HL-60 (cell line): Measurements from ENCODE around the gene FJX1.

ENCODE experiments used
- DNase-seq, 2 experiments: peaks; one replicate each; pipeline ENCODE4 v3.0.0-alpha.2; 2010 to 2020; ENCODE audit warnings: low read depth in 1 of 2, low spot score in 1 of 2
- H3K27ac ChIP-seq: fragments of 250-450 bp; sonication (Bioruptor Pico); replicated peaks from 2 replicates; pipeline ENCODE4 v1.5.1; 2020; ENCODE audit warnings: mild to moderate bottlenecking, moderate library complexity
- H3K27me3 ChIP-seq: fragments of 250-450 bp; sonication (Bioruptor Pico); 2 replicates; pipeline ENCODE4 v1.5.1; 2021; ENCODE audit warnings: mild to moderate bottlenecking, moderate library complexity; ENCODE audit not compliant: insufficient read depth, poor library complexity, severe bottlenecking
- H3K4me3 ChIP-seq: replicated peaks from 2 replicates; pipeline ENCODE4 v1.5.1; 2011; ENCODE audit warnings: mild to moderate bottlenecking, control low read depth, low read length; ENCODE audit not compliant: insufficient read depth
- CTCF ChIP-seq: IDR thresholded peaks from one replicate; pipeline ENCODE4 v1.5.1; 2011; ENCODE audit warnings: low read length, control low read depth, inconsistent platforms; ENCODE audit not compliant: insufficient read depth
- GABPA ChIP-seq: IDR thresholded peaks from 2 replicates; pipeline ENCODE4 v1.6.1; 2012; ENCODE audit warnings: low read depth
- POLR2AphosphoS5 ChIP-seq: IDR thresholded peaks from 2 replicates; pipeline ENCODE4 v1.6.1; 2012; ENCODE audit warnings: low read depth
- REST ChIP-seq: IDR thresholded peaks from 2 replicates; pipeline ENCODE4 v1.6.1; 2012; ENCODE audit warnings: low read depth; ENCODE audit not compliant: insufficient replicate concordance
- SPI1 ChIP-seq: IDR thresholded peaks from 2 replicates; pipeline ENCODE4 v1.6.1; 2012; ENCODE audit warnings: low read depth, mild to moderate bottlenecking, borderline replicate concordance

FJX1 gene

GRCh38 chr11:35605706-35606105 lies 12.6 kb upstream of the FJX1 start:
- Histone ChIP-seq H3K4me3 (no peak overlapping the region), H3K27ac (no peak overlapping the region), H3K27me3 (no peaks in the 10 kb centered on the region)
- no peak for TF ChIP-seq GABPA
- DNase-seq = no peak

GRCh38 chr11:35606206-35606605 lies 12.1 kb upstream of the FJX1 start:
- H3K4me3 ChIP-seq = no peak overlapping the region
- H3K27ac ChIP-seq = no peak overlapping the region
- no peak for DNase-seq
- H3K27me3 ChIP-seq = no peaks in the 10 kb centered on the region
- TF ChIP-seq REST (no peak), CTCF (no peak), SPI1 (no peak), POLR2AphosphoS5 (no peak), GABPA (no peak)

GRCh38 chr11:35608502-35608901 lies 9.8 kb upstream of the FJX1 start:
- TF ChIP-seq POLR2AphosphoS5 = no peak
- no peak for TF ChIP-seq GABPA
- no peak for TF ChIP-seq SPI1
- no peak for TF ChIP-seq CTCF
- TF ChIP-seq REST = no peak
- DNase-seq = no peak
- Histone ChIP-seq H3K4me3 (no peak overlapping the region), H3K27me3 (no peaks in the 10 kb centered on the region), H3K27ac (no peak overlapping the region)

- Histone ChIP-seq H3K27me3 (no peaks in the 10 kb centered on the region), H3K4me3 (no peak overlapping the region), H3K27ac (no peak overlapping the region)
- TF ChIP-seq GABPA (no peak), REST (no peak), POLR2AphosphoS5 (no peak), SPI1 (no peak), CTCF (no peak)
- DNase-seq = no peak
Measured at GRCh38 chr11:35609656-35610055, 8.6 kb upstream of the FJX1 start.
